ENCODE measurements around the gene TENM4.

The TENM4 gene

GRCh38 chr11:78926633-78927338 is 514.0 kb downstream of the TENM4 start:
- TF ChIP-seq EZH2 (IDR thresholded peaks at IDR 0.05; ENCODE audit: borderline replicate concordance, low read depth, low read length, severe bottlenecking): no peak
- TF ChIP-seq CTCF (IDR thresholded peaks at IDR 0.05; ENCODE audit: borderline replicate concordance, extremely low read depth, low read length, poor library complexity, severe bottlenecking): no peak
- Histone ChIP-seq H3K9ac (ENCODE audit: low read depth, low read length) (no peak overlapping the region), H3K4me1 (ENCODE audit: insufficient read depth, low read length) (no peaks in the 10 kb centered on the region), H3K36me3 (ENCODE audit: insufficient read depth, low read length) (no peaks in the 10 kb centered on the region), H3K27me3 (ENCODE audit: insufficient read depth, low read length, poor library complexity) (peaks cover 27% of the 10 kb centered on the region), H3K4me3 (ENCODE audit: low read depth in 1 of 2, low read length in 2 of 2) (no peak overlapping the region), H3K9me3 (ENCODE audit: insufficient read depth, low read length, severe bottlenecking) (no peaks in the 10 kb centered on the region), H3K79me2 (ENCODE audit: insufficient read depth, low read length) (no peaks in the 10 kb centered on the region), H4K20me1 (ENCODE audit: insufficient read depth, low read length) (no peaks in the 10 kb centered on the region; the same call in 1 of the 2 replicates), H3K4me2 (ENCODE audit: insufficient read depth, low read length) (no peak overlapping the region), H3K27ac (ENCODE audit: low read length) (no peak overlapping the region), H2AFZ (ENCODE audit: low read depth, low read length) (no peak overlapping the region)
- no peak for ATAC-seq (ENCODE audit: insufficient read depth, low read depth)
- no peak for DNase-seq

GRCh38 chr11:78925387-78925786 is 515.4 kb downstream of the TENM4 start:
- H2AFZ ChIP-seq (ENCODE audit: low read depth, low read length): no peak overlapping the region
- no peaks in the 10 kb centered on the region for H3K9me3 ChIP-seq (ENCODE audit: insufficient read depth, low read length, severe bottlenecking)
- H3K4me3 ChIP-seq (ENCODE audit: low read depth in 1 of 2, low read length in 2 of 2): no peak overlapping the region
- H4K20me1 ChIP-seq (ENCODE audit: insufficient read depth, low read length): no peaks in the 10 kb centered on the region; the same call in 1 of the 2 replicates
- no peak overlapping the region for H3K4me2 ChIP-seq (ENCODE audit: insufficient read depth, low read length)
- H3K27me3 ChIP-seq (ENCODE audit: insufficient read depth, low read length, poor library complexity): peaks cover 27% of the 10 kb centered on the region
- DNase-seq: no peak
- H3K36me3 ChIP-seq (ENCODE audit: insufficient read depth, low read length): no peaks in the 10 kb centered on the region
- no peaks in the 10 kb centered on the region for H3K4me1 ChIP-seq (ENCODE audit: insufficient read depth, low read length)
- no peak overlapping the region for H3K27ac ChIP-seq (ENCODE audit: low read length)
- TF ChIP-seq CTCF (IDR thresholded peaks at IDR 0.05; ENCODE audit: borderline replicate concordance, extremely low read depth, low read length, poor library complexity, severe bottlenecking): no peak
- no peak for TF ChIP-seq EZH2 (IDR thresholded peaks at IDR 0.05; ENCODE audit: borderline replicate concordance, low read depth, low read length, severe bottlenecking)
- H3K79me2 ChIP-seq (ENCODE audit: insufficient read depth, low read length): no peaks in the 10 kb centered on the region
- no peak for ATAC-seq (ENCODE audit: insufficient read depth, low read depth)
- no peak overlapping the region for H3K9ac ChIP-seq (ENCODE audit: low read depth, low read length)

- H2AFZ ChIP-seq (ENCODE audit: low read depth, low read length): no peak overlapping the region
- H3K9me3 ChIP-seq (ENCODE audit: insufficient read depth, low read length, severe bottlenecking): no peaks in the 10 kb centered on the region
- no peak for TF ChIP-seq CTCF (IDR thresholded peaks at IDR 0.05; ENCODE audit: borderline replicate concordance, extremely low read depth, low read length, poor library complexity, severe bottlenecking)
- no peak for TF ChIP-seq EZH2 (IDR thresholded peaks at IDR 0.05; ENCODE audit: borderline replicate concordance, low read depth, low read length, severe bottlenecking)
- peaks cover 22% of the 10 kb centered on the region for H3K27me3 ChIP-seq (ENCODE audit: insufficient read depth, low read length, poor library complexity)
- H3K27ac ChIP-seq (ENCODE audit: low read length): no peak overlapping the region
- H3K36me3 ChIP-seq (ENCODE audit: insufficient read depth, low read length): no peaks in the 10 kb centered on the region
- H3K4me3 ChIP-seq (ENCODE audit: low read depth in 1 of 2, low read length in 2 of 2): no peak overlapping the region
- H4K20me1 ChIP-seq (ENCODE audit: insufficient read depth, low read length): no peaks in the 10 kb centered on the region
- ATAC-seq (ENCODE audit: insufficient read depth, low read depth) (no peak), DNase-seq (no peak)
- no peak overlapping the region for H3K9ac ChIP-seq (ENCODE audit: low read depth, low read length)
- no peaks in the 10 kb centered on the region for H3K79me2 ChIP-seq (ENCODE audit: insufficient read depth, low read length)
- no peak overlapping the region for H3K4me2 ChIP-seq (ENCODE audit: insufficient read depth, low read length)
- H3K4me1 ChIP-seq (ENCODE audit: insufficient read depth, low read length): no peaks in the 10 kb centered on the region
These were observed 517.8 kb downstream of the TENM4 start for GRCh38 chr11:78922859-78923625.

Data from DND-41 (cell line).